NCI-H187 treated with DMSO at 0.1 percent for 48 hours (cell line): ENCODE data around the gene AIFM3.
"Not testable (repeated sequence)": the region's sequence is repeated elsewhere in the genome, so short reads cannot be mapped to it uniquely, and the experiment has no call there.

Experiments
- DNase-seq: peaks from one replicate; lab custom pipeline; 2025; lab: John Stamatoyannopoulos, UW

Gene AIFM3

DNA sequence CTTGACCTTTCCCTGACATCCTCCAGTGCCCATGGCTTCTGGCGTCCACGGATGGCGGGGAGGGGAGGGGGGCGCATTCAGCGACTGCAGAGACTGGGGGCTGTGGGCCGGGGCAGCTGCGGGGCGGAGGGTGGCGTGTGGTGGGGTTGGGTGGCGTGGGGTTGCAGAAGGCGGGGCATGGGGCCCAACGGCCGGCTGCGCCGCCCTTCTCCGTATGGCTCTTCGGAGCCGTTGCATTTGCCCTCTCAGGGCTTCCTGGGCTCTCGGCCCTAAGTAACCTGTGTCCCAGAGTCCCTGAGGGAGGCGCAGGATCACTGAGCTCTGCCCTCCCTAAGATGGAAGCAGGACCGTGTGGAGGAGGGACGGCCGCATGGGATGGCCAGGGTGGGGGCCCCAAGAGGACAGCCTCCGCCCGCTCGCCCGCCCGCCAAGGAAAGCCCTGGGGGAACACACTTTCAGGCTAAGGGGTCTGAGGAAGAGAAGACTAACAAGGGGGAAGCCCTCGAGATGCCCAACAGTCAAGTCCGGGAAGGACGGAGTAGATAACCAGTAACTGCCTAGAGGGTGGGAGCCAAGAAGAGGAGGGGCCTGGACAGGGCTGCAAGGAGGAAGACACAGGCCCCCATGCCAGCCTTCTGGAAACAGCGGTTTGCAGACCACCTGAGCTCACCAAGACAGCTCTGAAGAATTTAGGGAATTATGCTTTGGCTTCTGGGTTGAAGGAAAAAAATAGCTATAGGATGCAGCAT, 9.2 kb upstream of the AIFM3 start:
- DNase-seq, result no peak

DNA sequence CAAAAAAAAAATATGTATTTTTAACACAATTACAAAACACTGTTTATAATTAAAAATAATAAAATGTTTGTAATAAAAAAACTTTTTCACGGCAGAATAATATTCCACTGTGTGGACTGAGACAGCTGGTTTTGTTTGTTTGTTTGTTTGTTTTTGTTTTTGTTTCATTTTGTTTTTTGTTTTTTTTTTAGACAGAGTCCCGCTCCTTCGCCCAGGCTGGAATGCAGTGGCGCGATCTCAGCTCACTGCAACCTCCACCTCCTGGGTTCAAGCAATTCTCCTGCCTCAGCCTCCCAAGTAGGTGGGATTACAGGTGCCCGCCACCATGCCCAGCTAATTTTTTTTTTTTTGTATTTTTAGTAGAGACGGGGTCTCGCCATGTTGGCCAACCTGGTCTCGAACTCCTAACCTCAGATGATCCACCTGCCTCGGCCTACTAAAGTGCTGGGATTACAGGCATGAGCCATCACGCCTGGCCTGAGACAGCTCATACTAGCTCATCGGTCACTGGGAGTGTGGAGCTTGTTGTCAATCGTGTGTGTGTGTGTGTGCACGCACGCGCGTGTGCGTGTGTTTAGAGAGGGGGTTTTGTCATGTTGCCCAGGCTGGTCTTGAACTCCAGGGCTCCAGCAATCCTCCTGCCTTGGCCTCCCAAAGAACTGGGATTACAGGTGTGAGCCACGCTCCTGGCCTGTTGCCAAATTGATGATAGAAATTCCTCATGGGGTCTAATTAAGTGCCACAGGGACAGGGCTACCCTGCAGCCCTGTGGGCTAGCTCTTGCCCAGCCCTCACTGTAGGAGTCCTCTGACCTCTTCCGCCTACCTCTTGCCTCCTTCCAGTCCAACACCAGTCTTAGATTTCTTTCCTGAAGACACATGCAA, 7.2 kb upstream of the AIFM3 start:
- no peak for DNase-seq

DNA sequence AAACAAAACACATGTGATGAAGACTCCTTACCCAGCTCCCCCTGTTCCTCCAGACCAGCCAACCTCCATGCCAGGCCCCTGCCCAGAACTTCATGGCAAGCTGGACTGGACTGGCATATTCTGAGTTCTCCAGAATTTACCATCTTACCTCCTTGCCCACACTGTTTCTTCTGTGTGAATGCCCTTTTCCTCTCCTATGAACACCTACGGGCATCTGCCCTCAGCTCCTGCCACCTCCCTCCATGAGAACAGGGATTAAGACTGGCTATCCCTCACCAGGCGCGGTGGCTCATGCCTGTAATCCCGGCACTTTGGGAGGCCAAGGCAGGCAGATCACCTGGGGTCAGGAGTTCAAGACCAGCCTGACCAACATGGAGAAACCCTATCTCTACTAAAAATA, 6.4 kb upstream of the AIFM3 start:
- DNase-seq, result no peak

DNA sequence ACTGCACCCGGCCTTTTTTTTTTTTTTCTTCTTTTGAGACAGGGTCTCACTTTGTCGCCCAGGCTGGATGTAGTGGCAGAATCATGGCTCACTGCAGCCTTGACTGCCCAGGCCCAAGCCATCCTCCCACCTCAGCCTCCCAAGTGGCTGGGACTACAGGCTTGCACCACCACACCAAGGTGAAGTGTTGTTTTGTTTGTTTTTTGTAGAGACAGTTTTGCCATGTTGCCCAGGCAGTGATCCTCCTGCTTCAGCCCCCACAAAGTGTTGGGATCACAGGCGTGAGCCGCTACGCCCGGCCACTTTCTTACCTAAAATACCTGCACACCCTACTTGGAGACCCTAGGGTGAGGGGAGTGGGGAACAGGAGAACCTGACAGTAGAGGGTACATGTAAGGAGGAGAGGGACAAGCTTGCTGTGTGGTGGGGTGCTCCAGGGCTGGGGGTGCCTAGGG, 4.5 kb upstream of the AIFM3 start:
- DNase-seq, result no peak

DNA sequence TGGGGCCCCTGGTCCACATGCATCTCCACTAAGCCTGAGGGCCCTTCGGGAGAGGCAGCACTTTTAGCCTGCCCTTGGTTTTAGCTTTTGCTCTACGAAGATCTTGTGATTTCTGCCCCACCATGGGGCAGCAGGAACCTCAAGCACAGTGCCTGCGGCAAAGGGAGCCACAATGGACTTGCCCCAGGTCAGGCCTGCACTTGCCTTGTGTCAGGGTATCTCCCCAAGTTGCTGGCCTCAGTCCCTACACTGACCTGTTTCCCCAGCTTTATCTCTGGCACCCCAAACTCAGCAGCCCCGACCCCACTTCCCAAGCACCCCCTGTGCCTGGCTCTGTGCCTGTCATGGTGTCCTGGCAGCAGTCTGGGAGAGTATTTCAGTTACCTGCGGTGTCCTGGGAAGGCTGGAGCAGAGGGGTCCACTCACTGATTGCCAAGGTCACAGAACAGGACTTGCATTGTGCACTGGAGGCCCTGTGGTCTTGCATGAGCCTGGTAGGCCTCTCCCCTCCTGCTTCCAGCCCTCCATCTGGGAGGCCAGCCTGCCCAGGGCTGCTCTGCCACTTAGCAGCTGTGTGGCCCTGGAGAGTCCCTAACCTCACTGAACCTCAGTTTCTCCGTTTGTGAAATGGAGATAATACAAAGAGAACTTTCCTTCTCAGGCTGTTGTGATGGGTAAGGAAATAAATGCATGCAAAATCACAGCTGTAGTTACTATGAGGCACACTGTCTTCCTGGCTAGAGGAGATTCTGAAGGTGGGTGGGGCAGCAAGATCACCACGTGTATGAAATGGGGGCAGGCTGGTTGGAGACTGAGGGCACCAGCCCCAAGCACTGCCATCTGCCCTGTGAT, 3.6 kb upstream of the AIFM3 start:
- DNase-seq, result no peak

DNA sequence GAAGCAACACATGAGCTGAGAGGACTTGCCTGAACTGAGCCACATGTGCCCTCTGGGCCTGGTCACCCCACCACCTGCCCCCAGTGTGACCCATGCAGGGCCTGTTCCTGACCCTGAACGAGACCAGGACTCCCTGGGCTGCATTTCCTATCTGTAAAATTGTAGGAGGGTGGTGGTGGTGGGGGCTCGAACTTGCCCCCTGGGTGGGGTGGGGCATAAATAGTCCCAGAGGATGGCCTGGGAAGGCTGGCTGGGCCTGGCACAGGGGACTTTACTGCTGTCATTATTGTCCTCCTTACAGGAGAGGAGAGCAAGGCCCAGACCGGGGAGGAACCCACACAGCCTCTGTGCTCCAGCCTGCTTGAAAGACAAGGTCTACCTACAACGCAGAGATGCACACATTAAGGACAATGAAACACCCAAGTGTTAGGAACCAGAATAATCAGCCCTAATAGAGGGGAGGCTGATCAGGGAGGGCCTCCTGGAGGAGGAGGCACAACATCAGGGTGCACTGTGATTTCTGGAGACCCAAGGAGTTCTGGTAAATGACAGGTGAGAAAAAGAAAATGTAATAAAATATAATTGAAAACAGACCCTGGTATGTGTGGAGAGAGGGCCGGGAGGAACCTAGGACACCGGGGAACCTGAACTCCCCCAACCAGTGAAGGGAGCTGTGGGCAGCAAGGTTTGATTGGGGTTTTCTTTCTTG, 2.8 kb upstream of the AIFM3 start:
- DNase-seq, result no peak

DNA sequence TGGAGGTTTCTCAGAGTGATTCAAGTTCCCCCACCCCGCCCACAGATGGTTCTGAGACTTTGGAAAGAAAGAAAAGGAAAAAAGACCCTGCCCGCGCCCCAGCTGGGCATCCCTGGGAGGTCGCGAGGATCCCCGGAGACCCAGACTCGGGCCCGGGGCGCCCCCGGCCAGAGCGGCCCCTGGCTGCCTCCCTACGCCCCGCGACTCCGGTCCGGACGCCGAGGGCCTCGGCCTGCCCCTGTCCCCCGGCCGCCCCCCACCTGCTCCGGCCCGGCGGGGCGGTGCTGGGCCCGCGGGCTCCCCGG, 2.3 kb upstream of the AIFM3 start:
- no peak for DNase-seq

DNA sequence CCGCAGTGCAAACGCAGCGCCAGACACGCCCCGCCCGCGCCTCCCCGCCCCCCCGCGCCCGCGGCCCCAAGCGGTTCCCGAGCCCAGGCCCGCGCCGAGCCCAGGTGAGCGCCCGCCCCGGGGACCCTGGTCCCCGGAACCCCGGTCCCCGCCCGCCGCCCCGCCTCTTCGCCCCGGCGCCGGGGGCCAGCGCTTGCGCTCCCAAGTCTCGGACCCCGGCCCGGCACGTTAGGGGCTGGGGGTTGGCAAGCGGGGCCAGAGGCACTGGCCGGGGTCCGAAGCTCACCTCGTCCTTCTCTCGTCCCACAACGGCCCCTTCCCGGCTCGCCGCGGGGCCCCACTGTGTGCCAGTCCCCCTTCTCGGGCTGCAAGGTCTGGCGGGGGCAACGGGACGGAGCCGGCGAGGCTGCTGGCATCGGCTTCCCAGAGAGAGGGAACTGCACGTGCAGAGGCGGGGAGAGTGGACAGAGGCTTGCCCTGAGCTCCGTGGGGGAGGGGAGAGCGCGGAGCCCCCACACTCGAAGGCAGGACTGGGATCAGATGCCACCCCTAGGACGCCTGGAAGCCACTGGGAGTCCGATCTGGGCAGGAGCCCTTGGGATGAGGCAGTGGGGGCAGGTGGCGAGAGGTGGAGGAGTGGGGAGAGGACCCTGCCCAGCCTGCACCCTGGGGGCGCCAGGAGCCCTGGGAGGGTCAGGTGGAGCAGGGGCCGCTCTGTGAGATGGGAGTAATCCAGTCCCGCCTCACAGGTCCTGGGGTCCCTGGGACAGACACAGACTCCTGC, 1.8 kb upstream of the AIFM3 start:
- DNase-seq, result no peak

DNA sequence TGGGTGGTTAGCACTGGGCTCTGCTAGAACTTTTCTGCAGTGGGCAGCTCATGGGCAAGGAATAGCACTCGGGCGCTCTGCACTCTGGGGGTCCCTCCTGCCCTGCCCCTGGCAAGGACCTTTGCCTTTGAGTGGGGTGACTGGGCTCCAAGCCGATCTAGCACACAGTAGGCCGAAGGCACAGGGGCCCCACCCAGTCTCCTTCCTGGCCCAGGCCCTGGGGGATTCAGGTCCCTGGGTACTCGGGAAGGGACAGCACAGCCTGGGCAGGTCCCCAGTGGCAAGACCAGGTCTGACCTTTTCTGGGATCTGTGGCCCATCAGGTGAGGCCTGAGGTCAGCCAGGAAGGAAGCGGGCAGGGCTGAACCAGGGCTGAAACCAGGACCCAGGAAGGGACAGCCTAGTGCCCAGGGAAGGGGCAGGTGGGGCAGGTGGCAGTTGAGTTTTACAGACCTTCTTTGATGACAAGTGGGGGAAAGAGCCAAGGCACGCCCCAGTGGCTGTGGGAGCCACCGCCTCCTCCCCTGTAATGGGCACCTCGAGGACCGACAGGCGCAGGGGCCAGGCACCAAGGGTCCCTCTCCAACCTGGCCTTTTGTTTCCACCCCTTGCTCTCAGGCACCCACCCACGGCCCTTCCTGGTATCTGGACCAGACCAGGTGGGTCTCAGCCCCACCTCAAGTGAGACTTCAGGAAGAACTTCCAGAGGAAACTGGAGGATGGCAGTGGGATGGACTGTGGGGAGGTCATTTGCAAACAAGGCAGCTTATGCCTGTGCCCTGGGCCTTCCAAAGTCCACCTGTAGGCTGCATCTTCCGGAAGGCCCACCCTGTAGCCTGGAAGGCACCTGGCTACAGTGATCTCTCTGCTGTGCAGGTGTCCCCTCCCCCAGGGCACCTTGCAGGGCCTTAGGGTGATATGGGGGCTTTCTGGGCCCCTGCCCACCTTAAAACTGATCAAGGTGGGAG, 883 bp upstream of the AIFM3 start:
- DNase-seq, result no peak

DNA sequence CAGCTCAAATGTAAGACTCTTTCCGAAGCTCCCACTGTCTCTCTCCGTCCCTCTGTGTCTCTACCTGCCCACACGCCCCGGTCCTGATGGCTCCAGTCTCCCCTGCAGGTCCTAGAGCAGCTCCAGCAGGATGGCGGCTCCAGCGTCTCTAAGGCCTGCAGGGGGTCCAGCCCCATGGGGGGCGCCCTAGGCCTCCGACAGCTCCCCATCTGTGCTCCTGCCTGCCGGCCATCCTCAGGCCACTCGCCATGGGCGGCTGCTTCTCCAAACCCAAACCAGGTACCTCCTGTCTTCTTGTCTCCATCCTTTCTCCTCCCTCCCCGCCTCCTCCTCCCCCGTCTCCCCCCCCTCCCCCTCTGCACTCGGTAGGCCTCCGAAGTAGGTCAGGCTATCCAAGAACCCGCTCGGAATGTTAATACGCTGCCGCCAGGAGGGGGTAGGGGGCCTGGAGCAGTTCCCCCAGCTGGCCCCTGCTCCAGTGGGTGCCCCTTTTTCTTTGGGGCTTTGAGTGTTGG, 699 bp downstream of the AIFM3 start:
- DNase-seq, result no peak

DNA sequence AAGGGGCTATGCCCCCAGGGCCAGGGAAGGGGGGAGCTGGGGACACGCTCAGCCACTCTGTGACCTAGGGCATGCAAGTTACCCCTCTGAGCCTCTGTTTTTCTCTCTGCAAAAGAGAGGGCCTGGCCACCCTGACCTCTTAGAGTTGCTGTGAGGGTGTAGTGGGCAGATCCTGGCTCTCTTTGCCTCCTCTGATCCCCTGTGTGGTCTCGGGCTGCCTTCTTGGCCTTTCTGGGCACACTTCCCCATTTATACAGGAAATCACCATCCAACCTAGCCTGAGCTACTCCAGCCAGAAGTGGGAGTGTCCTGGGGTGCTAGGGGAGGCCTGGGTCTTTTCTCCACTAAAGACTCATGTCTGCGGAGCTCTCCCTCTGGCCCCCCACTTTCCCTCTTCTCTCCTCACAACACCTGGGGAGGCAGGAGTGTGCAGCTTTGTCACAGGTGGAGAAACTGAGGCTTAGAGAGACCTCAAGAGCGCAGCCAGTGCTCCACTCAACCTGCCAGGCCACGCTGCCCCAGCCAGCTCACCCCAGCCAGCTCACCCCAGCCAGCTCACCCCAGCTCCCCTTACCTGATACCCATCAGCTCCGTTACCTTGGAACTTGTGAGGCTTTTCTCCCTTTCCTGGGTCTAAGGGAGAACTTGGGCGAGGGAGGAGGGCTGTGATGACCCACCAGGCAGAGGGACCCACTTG, 1.4 kb downstream of the AIFM3 start:
- DNase-seq, result no peak

DNA sequence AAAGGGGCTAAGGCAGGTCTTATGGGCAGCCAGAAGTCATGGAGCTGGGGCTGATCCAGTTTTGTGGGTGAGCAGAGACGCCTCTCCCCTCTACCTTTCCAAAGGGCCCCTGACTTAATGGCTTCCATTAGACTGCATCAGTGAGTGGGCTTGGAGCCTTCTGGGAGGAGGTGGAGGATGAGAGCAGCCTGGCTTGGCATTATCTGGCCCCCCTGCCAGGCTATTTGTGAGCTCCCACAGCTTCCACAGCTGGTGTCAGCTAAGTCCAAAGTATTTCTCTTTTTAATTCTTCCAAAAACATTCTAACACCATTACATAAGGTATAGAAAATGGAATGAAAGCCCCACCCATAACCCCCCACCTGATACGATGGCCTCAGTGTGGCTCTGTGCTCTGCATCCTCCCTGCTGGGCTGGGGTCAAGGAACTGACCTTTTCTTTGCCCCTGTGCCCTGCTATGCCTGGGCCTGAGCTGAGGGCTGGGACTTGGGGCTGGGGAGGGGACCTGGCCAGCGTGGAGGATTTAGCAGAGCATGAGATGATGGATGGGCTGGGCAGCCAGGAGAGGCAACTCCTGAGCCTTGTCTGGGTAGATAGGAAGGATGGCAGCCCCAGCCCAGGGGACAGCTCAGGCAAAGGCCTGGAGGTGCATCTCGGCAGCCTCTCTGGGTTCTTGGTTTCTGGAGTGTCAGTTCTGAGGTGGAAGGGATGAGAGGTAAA, 4.0 kb downstream of the AIFM3 start:
- DNase-seq, result no peak

DNA sequence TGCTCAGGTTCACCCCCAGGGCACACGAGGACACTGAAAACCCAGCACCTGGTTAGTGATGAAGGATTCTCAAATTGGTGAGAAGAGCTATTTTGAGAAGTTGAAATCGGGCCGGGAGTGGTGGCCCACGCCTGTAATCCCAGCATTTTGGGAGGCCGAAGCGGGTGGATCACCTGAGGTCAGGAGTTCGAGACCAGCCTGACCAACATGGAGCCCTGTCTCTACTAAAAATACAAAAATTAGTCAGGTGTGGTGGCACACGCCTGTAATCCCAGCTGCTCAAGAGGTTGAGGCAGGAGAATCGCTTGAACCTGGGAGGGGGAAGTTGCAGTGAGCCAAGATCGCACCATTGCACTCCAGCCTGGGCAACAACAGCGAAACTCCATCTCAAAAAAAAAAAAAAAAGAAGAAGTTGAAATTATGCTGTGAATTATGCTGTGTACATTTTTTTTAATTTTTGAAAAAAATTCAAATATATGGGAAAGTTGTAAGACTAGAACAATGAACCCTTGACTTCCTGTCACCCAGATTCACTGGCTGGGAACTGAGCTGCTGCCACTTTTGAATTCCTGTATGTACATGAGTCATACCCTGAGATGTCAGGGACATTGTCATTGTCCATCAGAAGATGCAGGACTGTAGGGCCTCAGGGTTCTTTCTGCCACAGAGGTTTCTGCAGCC, 5.1 kb downstream of the AIFM3 start:
- not testable (repeated sequence) for DNase-seq

DNA sequence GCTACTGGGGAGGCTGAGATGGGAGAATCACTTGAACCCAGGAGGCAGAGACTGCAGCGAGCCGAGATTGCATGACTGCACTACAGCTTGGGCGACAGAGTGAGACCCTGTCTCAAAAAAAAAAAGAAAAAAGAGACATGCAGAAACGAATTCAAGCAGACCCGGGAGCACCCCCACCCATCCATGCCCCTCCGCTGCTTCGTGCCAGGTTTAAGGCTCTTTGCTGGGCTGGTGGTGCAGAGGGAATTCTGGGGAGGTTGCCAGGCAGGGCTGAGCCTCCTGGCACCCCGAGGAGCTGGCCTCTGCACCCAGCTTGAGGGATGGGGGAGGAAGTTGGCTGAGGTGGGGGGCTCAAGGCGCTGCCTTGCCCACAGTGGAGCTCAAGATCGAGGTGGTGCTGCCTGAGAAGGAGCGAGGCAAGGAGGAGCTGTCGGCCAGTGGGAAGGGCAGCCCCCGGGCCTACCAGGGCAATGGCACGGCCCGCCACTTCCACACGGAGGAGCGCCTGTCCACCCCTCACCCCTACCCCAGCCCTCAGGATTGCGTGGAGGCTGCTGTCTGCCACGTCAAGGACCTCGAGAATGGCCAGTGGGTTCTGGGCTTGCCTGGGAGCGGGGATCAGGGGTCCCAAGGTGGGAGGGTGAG, 6.0 kb downstream of the AIFM3 start:
- no peak for DNase-seq

DNA sequence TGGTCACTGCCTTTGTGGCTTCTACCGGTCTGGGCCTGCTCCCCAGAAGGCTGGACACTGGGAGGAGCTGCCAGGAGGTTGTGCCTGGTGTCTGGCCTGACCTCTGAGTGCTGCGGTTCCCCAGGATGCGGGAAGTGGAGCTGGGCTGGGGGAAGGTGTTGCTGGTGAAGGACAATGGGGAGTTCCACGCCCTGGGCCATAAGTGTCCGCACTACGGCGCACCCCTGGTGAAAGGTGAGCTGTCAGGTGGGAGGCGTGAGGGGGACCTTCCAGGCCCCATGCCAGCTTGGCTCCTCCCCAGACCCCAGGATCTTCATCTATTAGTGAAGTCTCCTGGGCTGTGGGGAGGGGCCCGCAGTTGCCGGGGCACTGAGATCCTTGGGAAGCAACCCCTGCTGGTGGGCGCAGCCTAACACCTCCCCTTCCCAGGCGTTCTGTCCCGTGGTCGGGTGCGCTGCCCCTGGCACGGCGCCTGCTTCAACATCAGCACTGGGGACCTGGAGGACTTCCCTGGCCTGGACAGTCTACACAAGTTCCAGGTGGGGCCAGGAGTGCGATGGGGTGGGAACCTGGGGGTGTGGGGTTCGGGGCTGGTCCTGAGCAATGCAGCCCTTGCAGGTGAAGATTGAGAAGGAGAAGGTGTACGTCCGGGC, 6.7 kb downstream of the AIFM3 start:
- no peak for DNase-seq

DNA sequence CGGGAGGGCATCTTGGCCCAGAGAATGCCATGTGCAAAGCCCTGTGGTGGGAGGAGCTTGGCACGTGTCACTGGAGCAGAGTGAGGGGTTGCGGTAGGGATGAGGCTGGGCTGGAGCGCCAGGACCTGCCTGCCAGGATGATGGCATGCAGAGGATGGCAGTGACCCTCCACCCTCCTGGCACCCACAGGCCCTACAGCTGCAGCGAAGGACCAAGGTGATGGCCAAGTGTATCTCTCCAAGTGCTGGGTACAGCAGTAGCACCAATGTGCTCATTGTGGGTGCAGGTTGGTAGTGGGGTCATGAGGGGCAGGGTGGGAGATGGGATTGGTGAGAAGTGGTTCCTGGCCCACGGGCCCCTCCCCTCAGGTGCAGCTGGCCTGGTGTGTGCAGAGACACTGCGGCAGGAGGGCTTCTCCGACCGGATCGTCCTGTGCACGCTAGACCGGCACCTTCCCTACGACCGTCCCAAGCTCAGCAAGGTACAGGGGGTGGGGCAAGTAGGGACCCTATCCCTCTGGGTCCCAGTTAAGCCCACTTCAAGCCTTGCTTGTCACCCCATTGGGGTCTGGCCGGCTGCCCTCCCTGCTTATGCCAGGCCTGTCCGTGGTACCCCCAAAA, 7.4 kb downstream of the AIFM3 start:
- no peak for DNase-seq
